Osteoblast (primary cell): ENCODE measurements around the gene FARP1. TPM values are rescaled to one million over a fixed set of nuclear protein-coding genes. Genes with fewer than 3 reads are reported as not detected.
A peak's percentile ranks its signal among the peaks of the same experiment; 100 is the strongest.

Experiments
- DNase-seq: peaks from one replicate; pipeline ENCODE4 v3.0.0; 2011; ENCODE audit warnings: low spot score, mixed read lengths; ENCODE audit not compliant: insufficient read length; ENCODE audit errors: missing footprints
- H2AFZ ChIP-seq: 2 replicates; pipeline ENCODE4 v1.6.0; 2011; ENCODE audit warnings: mild to moderate bottlenecking, low read length
- H3K27ac ChIP-seq: 2 replicates; pipeline ENCODE4 v1.5.1; 2011; ENCODE audit warnings: mild to moderate bottlenecking, low read depth, low read length, moderate library complexity
- H3K27me3 ChIP-seq: 2 replicates; pipeline ENCODE4 v1.6.0; 2012; ENCODE audit warnings: mild to moderate bottlenecking, control low read depth, inconsistent platforms, low read length, moderate library complexity; ENCODE audit not compliant: insufficient read depth
- H3K36me3 ChIP-seq: 2 replicates; pipeline ENCODE4 v1.5.1; 2011; ENCODE audit warnings: mild to moderate bottlenecking, low read length, control low read depth, moderate library complexity; ENCODE audit not compliant: insufficient read depth
- H3K4me1 ChIP-seq: 2 replicates; pipeline ENCODE4 v1.5.1; 2011; ENCODE audit warnings: mild to moderate bottlenecking, low read length, control low read depth, moderate library complexity; ENCODE audit not compliant: insufficient read depth
- H3K4me2 ChIP-seq: 2 replicates; pipeline ENCODE4 v1.6.0; 2011; ENCODE audit warnings: mild to moderate bottlenecking, low read length; ENCODE audit not compliant: insufficient read depth
- H3K4me3 ChIP-seq: fragments of 200-600 bp; sonication (generic); 3 replicates; pipeline ENCODE4 v1.5.1; 2012; ENCODE audit warnings: mild to moderate bottlenecking, low read length, inconsistent platforms; ENCODE audit not compliant: insufficient read depth
- H3K79me2 ChIP-seq: 2 replicates; pipeline ENCODE4 v1.6.0; 2012; ENCODE audit warnings: mild to moderate bottlenecking, low read length, control low read depth, inconsistent platforms; ENCODE audit not compliant: insufficient read depth
- H3K9me3 ChIP-seq: 2 replicates; pipeline ENCODE4 v1.5.1; 2011; ENCODE audit warnings: low read depth, low read length, control low read depth
- H4K20me1 ChIP-seq: 2 replicates; pipeline ENCODE4 v1.6.0; 2012; ENCODE audit warnings: mild to moderate bottlenecking, low read length, control low read depth; ENCODE audit not compliant: insufficient read depth
- total RNA-seq: library from RNA; depleted of rRNA; stranded (reverse); fragments of >200 nt; gene quantifications from 2 replicates; pipeline ENCODE4 v1.2.3, GENCODE V29; 2012
- TF ChIP-seq, protein P1 (sequence below): IDR thresholded peaks from 2 replicates; pipeline ENCODE4 v1.5.1; 2011; ENCODE audit warnings: mild to moderate bottlenecking, low read depth, low read length, moderate library complexity; ENCODE audit errors: extremely low read depth

Gene FARP1
- total RNA-seq, 1 donor: 36.2 TPM

GRCh38 chr13:98468929-98469328 is 326.0 kb downstream of the FARP1 start:
- no peaks in the 10 kb centered on the region for H3K9me3 ChIP-seq
- H4K20me1 ChIP-seq: peaks cover 3% of the 10 kb centered on the region
- H3K27me3 ChIP-seq: no peaks in the 10 kb centered on the region
- no peak for DNase-seq
- TF ChIP-seq, protein P1, sequence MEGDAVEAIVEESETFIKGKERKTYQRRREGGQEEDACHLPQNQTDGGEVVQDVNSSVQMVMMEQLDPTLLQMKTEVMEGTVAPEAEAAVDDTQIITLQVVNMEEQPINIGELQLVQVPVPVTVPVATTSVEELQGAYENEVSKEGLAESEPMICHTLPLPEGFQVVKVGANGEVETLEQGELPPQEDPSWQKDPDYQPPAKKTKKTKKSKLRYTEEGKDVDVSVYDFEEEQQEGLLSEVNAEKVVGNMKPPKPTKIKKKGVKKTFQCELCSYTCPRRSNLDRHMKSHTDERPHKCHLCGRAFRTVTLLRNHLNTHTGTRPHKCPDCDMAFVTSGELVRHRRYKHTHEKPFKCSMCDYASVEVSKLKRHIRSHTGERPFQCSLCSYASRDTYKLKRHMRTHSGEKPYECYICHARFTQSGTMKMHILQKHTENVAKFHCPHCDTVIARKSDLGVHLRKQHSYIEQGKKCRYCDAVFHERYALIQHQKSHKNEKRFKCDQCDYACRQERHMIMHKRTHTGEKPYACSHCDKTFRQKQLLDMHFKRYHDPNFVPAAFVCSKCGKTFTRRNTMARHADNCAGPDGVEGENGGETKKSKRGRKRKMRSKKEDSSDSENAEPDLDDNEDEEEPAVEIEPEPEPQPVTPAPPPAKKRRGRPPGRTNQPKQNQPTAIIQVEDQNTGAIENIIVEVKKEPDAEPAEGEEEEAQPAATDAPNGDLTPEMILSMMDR: no peak
- H2AFZ ChIP-seq: no peak overlapping the region
- H3K4me2 ChIP-seq: no peak overlapping the region
- H3K4me1 ChIP-seq: peaks cover 4% of the 10 kb centered on the region
- no peak overlapping the region for H3K4me3 ChIP-seq
- H3K79me2 ChIP-seq: peaks cover 71% of the 10 kb centered on the region
- H3K27ac ChIP-seq: no peak overlapping the region
- H3K36me3 ChIP-seq: peaks cover 54% of the 10 kb centered on the region

- H3K4me2 ChIP-seq: no peak overlapping the region
- TF ChIP-seq, protein P1: no peak
- peaks cover 54% of the 10 kb centered on the region for H3K36me3 ChIP-seq
- H3K27ac ChIP-seq: peak overlapping the region; percentile 24
- peaks cover 9% of the 10 kb centered on the region for H3K4me1 ChIP-seq
- H3K9me3 ChIP-seq: no peaks in the 10 kb centered on the region
- no peak overlapping the region for H2AFZ ChIP-seq
- H3K27me3 ChIP-seq: no peaks in the 10 kb centered on the region
- H3K4me3 ChIP-seq: no peak overlapping the region
- peaks cover 74% of the 10 kb centered on the region for H3K79me2 ChIP-seq
- H4K20me1 ChIP-seq: peaks cover 3% of the 10 kb centered on the region
- no peak for DNase-seq
Observed at GRCh38 chr13:98470920-98471319, 328.0 kb downstream of the FARP1 start.

DNA sequence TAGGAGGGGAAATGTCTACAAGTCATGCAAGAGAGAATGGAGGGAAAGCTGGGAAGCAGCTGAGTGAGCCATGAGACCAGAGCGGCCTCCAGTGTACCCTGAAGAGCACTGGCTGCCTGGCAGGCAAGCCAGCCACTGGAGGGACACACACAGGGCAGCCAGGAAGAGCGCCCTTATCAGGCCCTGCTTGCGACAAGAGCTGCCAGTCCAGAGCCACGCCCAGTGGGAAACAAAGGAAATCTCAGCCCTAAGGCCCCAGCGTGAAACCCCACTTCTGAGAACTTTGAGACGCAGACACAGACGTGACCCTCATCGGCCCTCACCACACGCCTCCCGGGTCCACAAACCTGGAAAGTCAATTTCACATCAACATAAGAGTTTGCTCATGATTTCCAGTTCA is 329.0 kb downstream of the FARP1 start:
- H3K27me3 ChIP-seq: no peaks in the 10 kb centered on the region
- TF ChIP-seq, protein P1: no peak
- peak overlapping the region; percentile 24 for H3K27ac ChIP-seq
- H2AFZ ChIP-seq: no peak overlapping the region
- no peaks in the 10 kb centered on the region for H3K9me3 ChIP-seq
- no peak overlapping the region for H3K4me2 ChIP-seq
- no peak for DNase-seq
- peaks cover 76% of the 10 kb centered on the region for H3K79me2 ChIP-seq
- no peak overlapping the region for H3K4me3 ChIP-seq
- H3K36me3 ChIP-seq: peaks cover 48% of the 10 kb centered on the region
- H3K4me1 ChIP-seq: peaks cover 19% of the 10 kb centered on the region
- peaks cover 3% of the 10 kb centered on the region for H4K20me1 ChIP-seq

GRCh38 chr13:98473135-98473787 is 330.4 kb downstream of the FARP1 start:
- Histone ChIP-seq H3K79me2 (peaks cover 81% of the 10 kb centered on the region), H3K36me3 (peaks cover 39% of the 10 kb centered on the region)

More at GRCh38 chr13:98473135-98473787, 330.4 kb downstream of the FARP1 start:
- no peak overlapping the region for H3K4me3 ChIP-seq
- H3K9me3 ChIP-seq: no peaks in the 10 kb centered on the region
- H4K20me1 ChIP-seq: no peaks in the 10 kb centered on the region
- H2AFZ ChIP-seq: no peak overlapping the region
- peaks cover 30% of the 10 kb centered on the region for H3K4me1 ChIP-seq
- no peaks in the 10 kb centered on the region for H3K27me3 ChIP-seq
- H3K4me2 ChIP-seq: no peak overlapping the region
- DNase-seq: peak; percentile 76
- TF ChIP-seq, protein P1: no peak
- H3K27ac ChIP-seq: peak overlapping the region; percentile 27
